Testis (tissue), 2 donors: ENCODE results near the gene PDP2.

ENCODE experiments used
- POLR2A ChIP-seq: fragments of 450-650 bp; IDR thresholded peaks from one replicate; pipeline ENCODE4 v1.6.1; 2017; ENCODE audit warnings: antibody characterized with exemption, mild to moderate bottlenecking, moderate library complexity
- TF ChIP-seq, protein P1 (sequence below), 3 experiments: fragments of 450-650 bp in 2 of 3; fragments of 200-600 bp in 1 of 3; sonication (generic) in 1 of 3; IDR thresholded peaks; one replicate each; pipeline ENCODE4 v1.5.1; 2016 to 2019; ENCODE audit warnings: antibody characterized with exemption in 3 of 3, mild to moderate bottlenecking in 2 of 3, moderate library complexity in 1 of 3

DNA sequence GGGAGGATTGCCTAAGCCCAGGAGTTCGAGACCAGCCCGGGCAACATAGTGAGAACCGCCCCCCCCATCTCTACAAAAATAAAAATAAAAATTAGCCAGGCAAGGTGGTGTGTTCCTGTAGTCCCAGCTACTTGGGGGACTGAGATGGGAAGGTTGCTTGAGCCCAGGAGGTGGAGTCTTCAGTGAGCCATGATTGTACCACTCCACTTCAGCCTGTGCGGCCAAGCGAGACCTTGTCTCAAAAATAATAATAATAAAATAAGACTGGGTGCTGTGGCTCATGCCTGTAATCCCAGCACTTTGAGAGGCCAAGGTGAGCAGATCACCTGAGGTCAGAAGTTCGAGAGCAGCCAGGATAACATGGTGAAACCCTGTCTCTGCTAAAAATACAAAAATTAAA is 11.5 kb downstream of the PDP2 start:
- TF ChIP-seq, protein P1, sequence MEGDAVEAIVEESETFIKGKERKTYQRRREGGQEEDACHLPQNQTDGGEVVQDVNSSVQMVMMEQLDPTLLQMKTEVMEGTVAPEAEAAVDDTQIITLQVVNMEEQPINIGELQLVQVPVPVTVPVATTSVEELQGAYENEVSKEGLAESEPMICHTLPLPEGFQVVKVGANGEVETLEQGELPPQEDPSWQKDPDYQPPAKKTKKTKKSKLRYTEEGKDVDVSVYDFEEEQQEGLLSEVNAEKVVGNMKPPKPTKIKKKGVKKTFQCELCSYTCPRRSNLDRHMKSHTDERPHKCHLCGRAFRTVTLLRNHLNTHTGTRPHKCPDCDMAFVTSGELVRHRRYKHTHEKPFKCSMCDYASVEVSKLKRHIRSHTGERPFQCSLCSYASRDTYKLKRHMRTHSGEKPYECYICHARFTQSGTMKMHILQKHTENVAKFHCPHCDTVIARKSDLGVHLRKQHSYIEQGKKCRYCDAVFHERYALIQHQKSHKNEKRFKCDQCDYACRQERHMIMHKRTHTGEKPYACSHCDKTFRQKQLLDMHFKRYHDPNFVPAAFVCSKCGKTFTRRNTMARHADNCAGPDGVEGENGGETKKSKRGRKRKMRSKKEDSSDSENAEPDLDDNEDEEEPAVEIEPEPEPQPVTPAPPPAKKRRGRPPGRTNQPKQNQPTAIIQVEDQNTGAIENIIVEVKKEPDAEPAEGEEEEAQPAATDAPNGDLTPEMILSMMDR (IDR thresholded peaks at IDR 0.05): no peak
- no peak for TF ChIP-seq POLR2A
